NCI-H446 (cell line): ENCODE measurements around the gene GALNT18.
"Not testable (repeated sequence)": the region's sequence is repeated elsewhere in the genome, so short reads cannot be mapped to it uniquely, and the experiment has no call there.

Experiments
- DNase-seq, 2 experiments: peaks; one replicate each; lab custom pipeline; 2025; lab: John Stamatoyannopoulos, UW

GALNT18 gene

DNA sequence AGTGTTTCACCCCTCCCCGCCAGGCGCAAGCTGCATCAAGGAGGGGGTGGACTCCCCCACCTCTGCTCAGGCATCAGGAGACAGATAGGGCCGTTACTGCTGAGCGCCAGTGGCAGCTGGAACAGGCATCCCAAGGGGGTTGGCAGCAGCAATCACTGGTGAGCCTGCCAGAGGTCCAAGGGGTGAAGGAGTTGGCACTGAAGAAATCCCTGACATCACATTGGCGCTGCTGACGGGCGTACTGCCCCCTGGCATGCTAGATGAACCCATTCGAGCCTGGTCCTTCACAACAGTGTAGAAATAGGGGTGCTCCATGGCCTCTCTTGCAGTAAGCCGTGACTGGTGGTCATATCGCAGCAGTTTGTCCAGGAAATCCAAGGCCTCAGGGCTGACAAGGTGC, 270.0 kb downstream of the GALNT18 start:
- not testable (repeated sequence) for DNase-seq

DNA sequence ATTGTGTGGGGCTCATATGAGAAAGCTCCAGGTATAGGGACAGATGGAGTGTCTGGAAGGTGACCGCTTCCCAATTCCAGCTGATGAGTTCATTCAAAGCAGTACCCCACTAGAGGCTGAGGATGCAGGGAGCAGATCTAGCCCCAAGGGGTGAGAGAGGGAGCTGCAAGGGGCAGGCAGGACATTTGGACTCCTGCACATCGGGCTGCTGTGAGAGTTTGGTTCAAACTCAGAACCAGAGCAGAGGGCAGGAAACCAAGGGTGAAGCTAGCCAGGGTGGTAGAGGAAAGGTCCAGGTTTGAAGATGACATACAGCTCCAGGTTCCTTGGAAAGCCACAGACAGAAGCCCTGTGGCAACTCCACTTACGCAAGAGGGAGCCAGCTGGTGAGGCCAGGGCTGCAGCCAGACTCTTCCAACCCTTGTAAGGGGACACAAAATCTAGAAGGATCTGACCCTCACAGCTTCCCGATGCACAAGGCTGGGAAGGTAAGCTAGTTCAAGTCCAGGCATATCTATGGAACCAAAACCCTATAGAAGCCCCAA, 270.7 kb downstream of the GALNT18 start:
- no peak for DNase-seq

DNA sequence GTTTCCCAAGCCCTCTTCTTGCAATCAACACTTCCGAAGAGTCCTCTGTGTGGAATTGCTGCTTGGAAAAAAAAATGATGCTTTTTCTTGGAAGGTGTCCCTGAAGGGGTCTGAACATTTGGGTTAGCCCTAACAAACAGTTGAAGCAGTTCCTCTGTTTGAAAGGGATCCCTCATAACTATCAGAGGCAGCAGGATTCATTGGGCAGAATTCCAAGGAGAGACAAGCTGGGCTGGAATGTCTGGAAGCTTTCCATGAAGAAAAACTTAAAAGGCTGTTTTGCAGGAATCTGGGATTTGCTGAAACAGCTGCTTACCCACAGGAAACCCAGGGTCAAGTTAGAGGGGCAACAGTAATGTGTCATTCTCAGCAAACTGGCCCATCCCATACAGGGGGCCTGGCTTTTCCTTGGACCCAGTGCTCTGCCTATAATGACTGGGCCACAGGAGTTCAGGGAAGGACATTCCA, 271.9 kb downstream of the GALNT18 start:
- peak; percentile 39 to 89 for DNase-seq

DNA sequence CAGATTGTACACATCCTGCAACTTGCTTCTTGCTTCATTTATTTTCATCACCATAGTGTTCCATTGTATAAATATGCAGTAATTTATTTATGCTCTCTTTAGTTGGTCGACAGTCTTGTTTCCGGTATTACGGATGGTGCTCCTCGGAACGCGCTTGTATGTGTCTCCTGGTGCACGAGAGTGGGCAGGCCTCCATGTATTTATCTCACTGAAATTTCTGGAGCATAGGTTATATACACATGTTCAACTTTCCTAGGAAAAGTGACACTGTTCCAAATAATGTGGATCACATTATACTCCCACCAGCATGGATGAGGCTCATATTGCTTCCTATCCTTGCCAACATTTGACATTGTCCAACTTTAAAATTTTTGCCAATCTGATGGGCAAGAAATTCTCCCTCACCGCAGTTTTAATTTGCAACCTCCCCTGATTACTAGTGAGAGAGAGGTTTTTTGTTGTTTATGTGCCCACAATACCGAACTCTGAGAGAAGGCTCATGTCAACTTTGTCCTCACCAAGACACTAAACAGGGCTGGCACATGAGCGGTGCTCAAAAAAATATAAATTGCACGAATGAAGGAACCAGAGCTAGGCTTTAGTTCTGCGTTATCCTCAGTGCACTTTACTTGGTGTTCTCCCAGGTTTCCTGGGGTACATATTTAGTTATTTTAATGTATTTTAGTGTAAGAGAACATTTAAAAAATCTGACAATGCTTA, 272.5 kb downstream of the GALNT18 start:
- DNase-seq, result peak; percentile 8 to 21

DNA sequence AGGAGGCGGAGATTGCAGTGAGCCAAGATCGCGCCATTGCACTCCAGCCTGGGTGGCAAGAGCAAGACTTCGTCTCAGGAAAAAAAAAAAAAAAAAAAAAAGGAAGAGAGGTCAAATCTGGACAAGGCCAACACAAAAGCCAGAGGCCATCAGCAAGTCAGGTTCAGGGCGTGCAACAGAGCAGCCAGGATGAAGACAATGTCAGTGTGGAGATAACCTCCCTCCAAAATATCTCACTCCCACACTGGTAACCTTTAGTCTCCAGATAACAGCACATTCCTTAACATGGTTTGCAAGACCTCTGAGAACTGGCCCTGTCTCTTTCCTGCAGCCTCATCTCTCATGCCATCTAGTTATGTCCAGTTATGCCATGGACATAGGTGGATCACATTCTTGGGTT, 273.5 kb downstream of the GALNT18 start:
- DNase-seq, result no peak

DNA sequence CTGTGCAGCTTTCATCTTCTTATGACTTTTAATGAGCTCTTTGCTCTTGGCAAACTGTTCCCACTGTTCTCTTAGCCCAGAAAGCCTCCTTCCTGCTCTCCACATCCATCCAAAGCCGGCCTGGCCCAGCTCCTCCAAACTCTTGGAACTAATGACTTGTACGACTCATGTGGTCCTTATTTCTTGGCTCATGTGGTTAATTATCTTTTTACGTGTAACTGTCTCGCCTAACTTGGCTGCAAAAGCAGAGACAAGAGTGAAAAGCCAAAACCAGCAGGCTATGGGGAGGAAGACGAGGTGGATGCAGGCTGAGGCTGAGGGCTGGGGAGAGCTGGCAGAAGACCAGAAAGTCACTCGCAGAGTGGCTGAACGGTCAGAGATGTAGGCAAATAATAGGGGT, 274.2 kb downstream of the GALNT18 start:
- peak; percentile 76 to 86 for DNase-seq

DNA sequence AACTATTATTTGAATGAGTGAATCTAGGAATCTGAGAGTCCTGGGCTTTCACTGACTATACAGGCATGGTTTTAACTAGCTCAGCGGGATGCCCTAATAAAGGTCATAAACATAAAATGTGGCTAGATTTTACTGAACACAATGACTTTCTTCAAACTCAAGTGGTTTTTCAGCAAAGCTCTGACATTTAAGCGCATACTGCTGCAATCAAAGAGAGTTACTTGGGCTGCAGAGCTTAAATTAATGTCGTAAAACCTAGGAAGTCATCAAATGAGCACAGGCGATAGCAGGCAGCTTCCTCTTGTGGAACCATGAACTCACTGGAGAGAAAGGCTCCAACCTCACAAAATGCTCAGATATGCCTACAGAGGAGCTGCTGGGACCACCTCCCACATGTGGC, 275.5 kb downstream of the GALNT18 start:
- no peak for DNase-seq

DNA sequence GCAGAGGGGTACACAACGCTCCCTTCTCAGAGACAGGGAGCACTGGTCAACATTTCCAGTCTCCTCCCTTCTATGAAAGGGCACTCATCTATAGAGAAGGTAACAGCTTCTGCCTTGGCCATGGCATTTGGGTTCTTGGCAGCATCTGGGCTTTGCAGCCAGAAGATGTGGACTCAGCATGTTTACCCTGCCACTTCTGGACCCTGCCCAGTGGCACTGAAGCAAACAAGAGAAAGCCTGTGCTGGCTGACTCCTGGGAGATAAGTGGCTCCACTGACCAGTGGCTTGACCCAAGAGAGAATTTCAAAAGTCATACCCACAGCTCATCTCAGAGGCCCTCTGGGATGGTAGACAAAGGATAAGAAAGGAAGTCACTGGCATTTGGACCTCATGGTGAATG, 276.7 kb downstream of the GALNT18 start:
- DNase-seq, result no peak

DNA sequence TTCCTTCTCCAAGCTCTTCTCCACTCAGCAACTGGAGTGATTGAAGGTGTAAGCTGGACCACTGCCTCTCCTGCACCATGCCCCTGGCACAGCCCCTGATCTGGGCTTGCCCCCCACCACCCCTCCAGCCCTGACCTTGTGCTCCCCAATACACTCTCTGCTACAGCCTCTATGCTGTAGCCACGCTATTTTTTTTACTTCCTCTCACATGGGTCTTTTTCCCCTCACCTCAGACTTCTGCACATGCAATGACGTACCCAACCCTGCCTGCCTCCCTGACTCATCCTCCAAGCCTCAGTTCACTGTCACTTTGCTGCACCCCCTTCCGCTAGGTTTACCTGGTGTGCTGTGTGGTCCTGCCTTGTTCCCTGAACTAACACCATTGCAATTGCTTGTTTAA, 277.8 kb downstream of the GALNT18 start:
- no peak for DNase-seq

DNA sequence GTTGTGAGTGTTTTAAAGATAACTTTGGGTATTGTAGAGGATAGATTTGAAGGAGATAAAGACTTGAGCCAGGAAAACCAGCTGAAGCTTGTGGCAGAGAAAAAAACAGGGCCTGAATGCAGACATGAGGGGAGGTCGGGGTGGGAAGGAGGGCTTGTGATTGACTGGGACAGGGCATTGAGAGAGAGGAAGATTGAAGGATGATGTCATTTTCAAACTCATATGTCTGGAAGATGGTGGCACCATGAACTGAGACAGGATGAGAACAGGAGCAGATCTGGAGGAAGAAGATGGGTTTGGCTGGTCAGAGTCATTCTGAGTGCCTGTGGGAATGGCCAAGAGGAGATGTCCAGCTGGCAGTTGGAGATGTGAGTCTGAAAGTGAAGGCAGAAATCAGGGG, 283.5 kb downstream of the GALNT18 start:
- no peak for DNase-seq

DNA sequence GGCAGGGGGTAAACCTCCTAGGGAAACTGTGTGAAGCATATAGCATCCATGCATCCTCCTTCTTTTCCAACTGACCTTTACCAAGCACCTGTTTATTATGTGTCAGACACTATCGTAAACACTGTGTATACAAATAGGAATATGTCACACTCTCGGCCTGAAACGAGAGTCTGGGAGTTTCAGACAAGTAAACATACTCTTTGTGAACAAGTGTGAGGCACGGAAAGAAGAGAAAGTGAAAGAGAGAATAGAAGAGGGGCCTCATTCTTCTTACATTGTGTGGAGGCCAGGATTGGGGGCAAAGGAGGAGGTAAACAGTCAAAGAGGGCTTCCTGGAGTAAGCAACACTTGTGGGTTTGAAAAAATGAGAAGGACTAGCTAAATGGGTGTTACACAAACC, 285.1 kb downstream of the GALNT18 start:
- DNase-seq, result no peak

DNA sequence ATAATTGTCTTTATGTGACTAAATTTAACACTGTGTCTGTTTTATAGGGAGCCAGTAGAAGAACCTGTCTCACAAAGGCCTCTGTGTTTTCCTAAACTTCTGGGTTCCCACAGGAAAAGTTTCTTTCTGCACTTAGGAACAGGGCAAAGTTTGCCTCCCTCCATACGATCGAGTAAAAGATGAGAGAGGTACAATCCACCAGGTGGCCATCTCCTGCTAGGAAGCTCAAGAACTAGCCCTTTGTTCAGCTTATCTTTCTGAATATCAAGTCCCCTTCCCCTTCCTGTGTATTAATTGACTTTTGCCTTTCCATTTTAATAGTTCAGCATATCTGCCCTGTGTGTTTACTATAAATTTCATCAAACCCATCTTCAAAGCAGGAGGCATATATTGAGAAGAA, 286.8 kb downstream of the GALNT18 start:
- DNase-seq, result no peak

DNA sequence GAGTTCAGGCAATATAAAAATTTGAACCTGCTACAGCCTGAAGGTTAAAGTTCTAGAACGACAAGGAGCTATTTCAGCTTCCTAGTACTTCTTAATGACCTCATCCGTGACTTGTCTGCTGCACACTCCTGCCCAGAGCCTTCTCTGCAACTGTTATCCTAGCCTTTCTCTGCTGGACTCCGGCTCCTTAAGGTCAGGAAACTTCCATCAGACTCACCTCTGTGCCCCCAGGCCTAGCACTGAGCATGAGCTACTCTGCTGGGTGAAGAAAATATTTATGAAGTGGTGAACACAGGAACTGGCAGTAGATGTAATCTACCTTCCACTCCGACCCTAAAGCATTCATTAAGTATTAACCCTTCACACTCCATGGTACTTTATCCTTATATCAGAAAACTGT, 287.2 kb downstream of the GALNT18 start:
- no peak for DNase-seq

DNA sequence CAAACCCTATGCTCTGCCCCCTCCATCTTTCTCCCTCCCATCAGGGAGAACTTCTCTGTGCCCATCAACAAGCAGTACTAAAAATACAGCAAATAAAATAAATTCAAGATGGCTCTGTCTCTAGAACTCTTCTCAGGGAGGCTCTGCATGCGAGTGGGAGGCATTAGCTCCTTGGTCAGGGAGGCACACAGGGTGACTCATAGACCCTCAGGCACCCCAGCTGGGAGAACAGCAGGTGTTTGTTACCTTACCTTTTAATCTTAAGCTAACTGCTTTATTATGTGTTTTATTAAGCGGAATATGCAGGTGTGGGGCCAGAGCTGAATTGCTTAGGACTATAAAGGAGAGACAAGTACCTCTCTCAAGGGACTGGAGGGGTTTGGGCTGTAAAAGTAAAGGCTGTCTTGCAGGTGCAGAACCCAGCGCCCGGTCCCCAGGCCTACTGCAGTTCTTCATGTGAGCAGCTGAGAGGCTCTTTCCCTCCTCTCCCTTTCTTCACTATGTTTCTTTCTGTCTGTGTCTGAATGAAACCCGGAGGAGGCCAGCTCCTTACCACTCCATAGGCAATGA, 289.6 kb downstream of the GALNT18 start:
- no peak for DNase-seq

DNA sequence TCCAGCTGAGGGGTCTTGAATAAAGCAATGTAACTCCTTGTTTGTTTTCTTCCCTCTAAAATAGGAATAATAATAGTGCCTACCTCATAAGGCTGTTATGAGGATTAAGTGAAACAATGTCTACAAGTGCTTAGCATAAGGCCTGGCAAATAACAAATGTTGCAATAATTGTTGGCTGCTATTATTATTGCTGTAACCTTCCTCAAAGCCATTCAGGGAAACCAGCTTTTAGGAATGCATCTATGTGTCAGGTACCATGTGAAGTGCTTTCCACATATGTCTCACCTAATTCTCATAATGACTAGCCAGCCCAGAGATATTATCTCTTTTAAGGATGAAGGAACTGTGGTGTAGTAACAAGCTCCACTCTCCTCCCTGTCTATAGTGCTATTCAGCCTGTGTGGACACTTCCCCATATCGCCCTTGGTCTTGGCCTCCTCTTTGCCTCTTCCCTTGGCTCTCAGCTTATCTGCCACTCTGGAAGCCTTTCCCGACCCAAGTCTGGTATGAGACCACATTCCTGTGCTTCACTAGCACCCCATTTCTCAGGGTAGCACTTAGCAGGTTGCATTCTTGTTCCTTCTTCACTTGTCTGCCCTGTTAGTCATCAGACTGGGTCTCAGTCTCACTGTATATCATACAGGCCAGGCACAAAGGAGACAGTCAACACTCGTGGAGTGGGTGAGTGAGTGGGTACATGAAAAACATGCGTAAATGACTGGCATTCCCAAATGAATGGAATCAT, 292.6 kb downstream of the GALNT18 start:
- no peak for DNase-seq

DNA sequence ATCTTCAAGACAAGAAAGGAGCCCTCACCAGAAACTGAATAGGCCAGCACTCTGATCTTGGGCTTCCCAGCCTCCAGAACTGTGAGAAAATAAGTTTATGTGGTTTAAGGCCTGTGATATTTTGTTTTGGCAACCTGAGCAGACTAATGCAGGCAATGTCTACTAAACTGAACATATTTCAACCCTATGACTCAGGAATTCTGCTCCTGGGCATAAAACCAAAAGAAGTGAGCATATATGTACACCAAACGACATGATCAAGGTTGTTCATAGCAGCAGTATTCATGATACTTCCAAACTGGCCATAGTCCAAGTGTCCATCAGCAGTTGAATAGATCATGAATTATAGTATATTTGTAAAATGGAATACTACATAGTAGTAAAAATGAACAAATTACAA, 297.7 kb downstream of the GALNT18 start:
- no peak for DNase-seq

DNA sequence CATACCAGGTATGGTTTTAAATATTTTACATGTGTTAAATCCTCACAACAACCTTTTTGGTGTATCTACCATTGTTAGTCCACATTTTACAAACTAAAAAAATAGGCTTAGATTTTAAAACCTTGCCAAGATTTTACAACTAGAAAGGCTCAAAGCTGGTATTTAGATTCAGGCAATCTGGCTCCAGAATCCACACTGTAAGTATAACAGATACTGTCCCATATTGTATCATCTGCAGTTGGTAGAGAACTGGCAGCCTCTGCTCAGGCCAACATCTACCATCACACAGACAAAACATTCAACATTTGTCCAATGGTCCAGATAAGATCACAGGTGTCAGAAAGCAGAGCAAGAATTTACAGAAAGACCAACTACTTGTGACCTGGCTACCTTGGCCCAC, 299.7 kb downstream of the GALNT18 start:
- DNase-seq, result no peak

DNA sequence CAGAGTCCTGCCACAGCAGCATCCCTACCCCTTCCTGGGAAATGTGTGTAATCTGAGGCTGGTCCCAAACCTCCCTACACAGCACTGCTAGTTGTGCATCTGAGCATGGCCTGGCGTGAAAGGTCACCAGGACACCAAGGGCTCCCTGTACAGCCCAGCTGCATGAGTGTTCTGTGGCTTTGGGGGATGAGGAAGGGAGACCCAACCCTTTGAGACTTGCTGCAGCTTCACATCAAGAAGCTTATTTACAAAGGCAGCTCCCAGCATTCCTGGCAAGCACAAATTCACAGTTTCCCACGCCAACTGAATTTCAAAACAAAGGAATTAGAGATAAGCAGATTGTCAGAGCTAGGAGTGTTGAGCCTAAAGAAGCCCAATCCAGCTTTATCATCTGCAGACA, 301.0 kb downstream of the GALNT18 start:
- no peak for DNase-seq

DNA sequence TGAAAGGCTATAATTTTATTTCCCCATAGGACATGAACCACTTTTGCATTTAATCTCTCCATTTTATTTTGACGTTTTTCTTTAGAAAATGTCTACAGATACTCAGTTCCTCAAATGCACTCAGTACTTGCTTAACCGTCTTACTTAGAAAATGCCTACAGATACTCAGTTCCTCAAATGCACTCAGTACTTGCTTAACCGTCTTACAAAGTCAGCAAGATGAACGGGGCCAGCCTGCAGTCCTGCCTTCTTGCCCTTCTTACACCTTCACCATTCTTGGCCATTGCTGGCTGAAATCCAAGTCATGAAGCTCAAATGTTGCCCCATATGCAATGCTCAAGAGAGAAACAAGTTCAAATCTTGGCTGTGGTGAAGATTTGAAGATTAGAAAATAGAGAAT, 302.8 kb downstream of the GALNT18 start:
- no peak for DNase-seq

DNA sequence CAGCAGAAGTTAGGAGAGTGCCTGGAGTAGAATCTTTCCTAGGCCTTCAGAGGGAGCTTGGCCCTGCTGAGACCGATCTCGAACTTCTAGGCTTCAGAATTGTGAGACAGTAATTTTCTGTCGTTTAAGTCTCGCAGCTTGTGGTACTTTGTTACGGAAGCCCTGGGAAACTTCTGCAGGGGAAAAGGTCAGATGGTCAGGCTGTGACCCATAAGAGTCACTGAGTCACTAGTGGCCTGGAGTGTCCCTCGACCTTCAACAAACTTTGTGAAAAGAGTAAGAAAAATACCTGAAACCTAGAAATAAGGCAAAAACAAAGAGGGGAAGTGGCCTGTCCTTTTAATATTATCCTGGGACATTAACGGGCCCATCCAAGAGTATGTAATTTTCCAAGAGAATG, 303.3 kb downstream of the GALNT18 start:
- DNase-seq, result no peak

DNA sequence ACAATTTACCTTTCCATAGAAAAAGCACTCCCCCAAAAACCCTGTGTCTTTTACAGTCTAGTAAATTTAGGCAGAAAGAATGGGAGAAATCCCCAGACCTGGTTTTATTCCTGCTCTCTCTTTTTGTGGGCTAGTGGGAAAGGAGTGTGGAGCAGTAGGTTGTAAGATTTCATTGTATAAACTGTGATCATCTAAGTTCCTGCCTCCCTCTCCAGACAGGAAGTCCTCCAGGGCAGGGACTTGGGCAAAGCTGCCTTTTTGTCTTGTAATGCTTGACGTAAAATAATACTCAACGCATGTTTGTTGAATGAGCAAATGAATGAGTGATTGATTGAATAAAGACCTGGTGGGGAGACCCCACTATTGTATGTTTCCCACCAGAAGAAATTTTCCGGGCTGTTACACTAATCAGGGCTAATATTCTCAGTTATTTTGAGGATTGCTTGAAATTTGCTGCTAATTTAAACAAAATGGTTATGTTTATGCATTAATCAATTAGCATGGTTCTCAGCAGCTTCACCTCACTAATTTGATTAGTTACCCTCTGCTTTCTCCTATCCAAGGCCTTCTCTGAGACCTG, 305.1 kb downstream of the GALNT18 start:
- no peak for DNase-seq

DNA sequence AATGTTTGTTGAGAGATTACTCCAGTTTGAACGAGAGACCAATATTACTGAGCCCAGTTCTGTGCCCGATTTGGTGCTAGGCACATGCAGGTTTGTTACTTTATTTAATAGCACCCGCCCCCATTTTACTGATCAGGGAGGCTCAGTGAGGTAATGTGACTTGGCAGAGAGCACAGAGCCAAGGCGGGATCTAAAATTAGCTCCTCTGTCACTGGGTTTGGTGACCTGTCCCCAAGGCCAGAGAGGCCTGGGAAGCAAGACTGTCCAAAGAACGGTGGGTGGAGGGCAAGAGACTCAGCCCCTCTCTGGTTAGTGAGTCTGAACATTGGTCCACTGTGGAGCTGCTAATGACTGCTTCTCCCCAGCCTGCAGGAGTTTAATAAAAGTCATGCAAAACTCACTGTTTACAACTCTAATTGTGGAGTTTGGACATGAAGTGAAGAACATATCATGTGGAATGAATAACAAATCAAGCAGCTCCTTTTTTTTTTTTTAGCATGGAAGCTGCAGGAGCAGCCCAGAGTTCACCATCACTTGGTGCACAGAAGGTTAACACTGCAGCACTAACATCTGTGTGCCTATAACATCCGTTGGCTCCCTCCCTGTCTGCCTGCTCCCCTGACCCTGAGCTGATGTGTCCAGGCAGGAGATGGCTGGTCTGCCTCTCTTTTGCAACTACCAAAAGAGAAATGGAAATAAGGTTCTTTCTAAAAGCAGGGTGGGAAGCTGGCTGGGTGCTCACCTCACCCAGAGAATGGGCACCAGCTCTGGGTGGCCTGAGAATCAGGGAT, 307.7 kb downstream of the GALNT18 start:
- DNase-seq, result no peak
